Right cardiac atrium (tissue), 5 donors: ENCODE data around the gene LARP4B. TPM values are rescaled to one million over a fixed set of nuclear protein-coding genes. Genes with fewer than 3 reads are reported as not detected.

Experiments used
- ATAC-seq, 2 donors: fragments of 200-7000 bp; cut with Tn5 transposase; one replicate each; pipeline versions ENCODE4 v1.8.0 to v1.9.1; 2020; ENCODE audit warnings: moderate library complexity in 2 of 2, mild to moderate bottlenecking in 1 of 2
- DNase-seq, 3 donors: peaks; one replicate each; pipeline ENCODE4 v3.0.0-alpha.2; 2020
- H3K27ac ChIP-seq: one replicate; pipeline ENCODE4 v1.5.1; 2013; ENCODE audit warnings: mild to moderate bottlenecking, low read length, control low read depth, moderate library complexity
- H3K27me3 ChIP-seq: one replicate; pipeline ENCODE4 v1.6.1; 2013; ENCODE audit not compliant: control insufficient read depth, insufficient read depth
- H3K4me1 ChIP-seq: one replicate; pipeline ENCODE4 v1.6.1; 2013; ENCODE audit warnings: low read length; ENCODE audit not compliant: control insufficient read depth, insufficient read depth
- H3K4me3 ChIP-seq: one replicate; pipeline ENCODE4 v1.5.1; 2013; ENCODE audit warnings: low read length, control low read depth
- H3K9me3 ChIP-seq: one replicate; pipeline ENCODE4 v1.6.1; 2013; ENCODE audit warnings: low read length; ENCODE audit not compliant: control insufficient read depth
- WGBS: extraction: QIAGEN DNeasy Blood & Tissue Kit; methylation state at CpG from one replicate; pipeline ENCODE4 v1.1.7; 2013; 5-methylcytosine and 5-hydroxymethylcytosine counted together
- intact Hi-C, 4 donors: fragments of 100-400 bp; cut with DNase I; formaldehyde crosslinking; loops; one replicate each; pipeline versions ENCODE4 v1.11.0 to v1.14.0; 2022 to 2023
- polyA plus RNA-seq: library from polyadenylated mRNA; stranded (reverse); fragments of 200-250 nt; gene quantifications from one replicate; pipeline ENCODE4 v1.2.3, GENCODE V29; 2013
- total RNA-seq, 4 donors: library from RNA; stranded (reverse); fragmentation: NEBNext Ultra II Directional; extraction: Animal tissue kit (Norgen Biotek cat#: 25700); gene quantifications; one replicate each; pipeline ENCODE4 v1.2.1, GENCODE V29; 2021
- donor health status: healthy with polysubstance abuse.
- donor health status: DM: no; HTN: yes; CAD: no.
- donor health status: DM: no; HTN: no; CAD: no.
- donor health status: DM: no; HTN: yes; CAD: no; lungs with severe emphysema.
- donor health status: DM: yes; HTN: yes; CAD: no.

Gene LARP4B
- total and polyA plus RNA-seq, 5 donors = 12.1 to 59.3 (median 49.2) TPM

DNA sequence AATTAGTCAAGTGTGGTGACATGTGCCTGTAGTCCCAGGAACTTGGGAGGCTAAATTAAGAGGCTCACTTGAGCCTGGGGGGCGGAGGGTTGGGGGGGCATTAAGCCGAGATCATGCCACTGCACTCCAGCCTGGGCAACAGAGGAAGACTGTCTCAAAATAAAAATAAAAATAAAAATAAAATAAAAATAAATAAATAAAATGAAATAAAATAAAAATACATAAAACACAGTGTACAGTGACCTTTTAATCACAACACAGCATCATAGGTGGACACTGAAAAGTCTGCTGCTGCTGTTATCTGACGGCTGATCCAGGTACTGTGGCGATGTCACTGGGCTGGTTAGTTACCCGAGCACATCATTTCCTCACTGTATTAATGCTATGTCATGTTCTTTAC lies 27.1 kb downstream of the LARP4B start:
- Histone ChIP-seq H3K4me1 (peaks cover 3% of the 10 kb centered on the region), H3K9me3 (no peaks in the 10 kb centered on the region), H3K27ac (no peak overlapping the region), H3K27me3 (no peaks in the 10 kb centered on the region), H3K4me3 (no peak overlapping the region)
- DNase-seq = no peak
- no peak for ATAC-seq
- intact Hi-C loops = no loop called here
- WGBS = 96% methylated on average over 5 of the region's 5 CpGs

GRCh38 chr10:898141-898540 lies 33.4 kb downstream of the LARP4B start:
- peaks cover 3% of the 10 kb centered on the region for H3K4me1 ChIP-seq

DNA sequence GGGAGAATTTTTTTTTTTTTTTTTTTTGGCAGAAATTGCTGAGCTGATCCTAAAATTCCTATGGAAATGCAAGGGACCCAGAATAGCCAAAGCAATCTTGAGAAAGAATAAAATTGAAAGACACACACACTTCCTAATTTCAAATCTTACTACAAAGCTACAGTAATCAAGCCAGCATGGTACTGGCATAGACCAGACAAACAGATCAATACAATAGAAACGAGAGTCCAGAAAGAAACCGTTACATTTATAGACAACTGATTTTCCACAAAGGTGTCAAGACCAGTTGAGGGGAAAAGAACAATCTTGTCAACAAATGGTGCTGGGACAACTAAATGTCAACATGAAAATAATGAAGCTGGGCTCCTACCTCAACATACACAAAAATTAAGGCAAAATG lies 34.5 kb downstream of the LARP4B start:
- no peak overlapping the region for H3K27ac ChIP-seq
- DNase-seq (no peak), ATAC-seq (no peak)
- no peaks in the 10 kb centered on the region for H3K27me3 ChIP-seq
- peaks cover 3% of the 10 kb centered on the region for H3K4me1 ChIP-seq
- H3K4me3 ChIP-seq = no peak overlapping the region
- no peaks in the 10 kb centered on the region for H3K9me3 ChIP-seq
- 98% methylated on average over 2 of the region's 2 CpGs for WGBS
- intact Hi-C loops = no loop called here

More at GRCh38 chr10:898141-898540, 33.4 kb downstream of the LARP4B start:
- intact Hi-C loops = no loop called here
- Histone ChIP-seq H3K4me3 (no peak overlapping the region), H3K27me3 (no peaks in the 10 kb centered on the region), H3K27ac (no peak overlapping the region), H3K9me3 (no peaks in the 10 kb centered on the region)
- ATAC-seq (no peak), DNase-seq (no peak)
- WGBS = 84% methylated on average over 2 of the region's 2 CpGs

DNA sequence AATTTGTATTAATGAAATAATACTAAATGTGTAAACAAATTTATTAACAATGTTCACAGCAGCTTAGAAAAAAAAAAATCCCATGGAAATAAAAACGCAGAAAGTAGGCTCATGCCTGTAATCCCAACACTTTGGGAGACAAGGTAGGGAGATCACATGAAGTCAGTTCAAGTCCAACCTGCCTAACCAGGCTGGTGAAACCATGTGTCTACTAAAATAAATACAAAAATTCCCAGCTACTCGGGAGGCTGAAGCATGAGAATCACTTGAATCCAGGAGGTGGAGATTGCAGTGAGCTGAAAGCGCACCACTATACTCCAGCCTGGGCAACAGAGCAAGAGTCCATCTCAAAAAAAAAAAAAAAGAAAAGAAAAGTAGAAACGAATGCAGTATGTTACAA lies 36.2 kb downstream of the LARP4B start:
- no peak for DNase-seq
- H3K27me3 ChIP-seq = no peaks in the 10 kb centered on the region
- ATAC-seq = no peak
- peaks cover 3% of the 10 kb centered on the region for H3K4me1 ChIP-seq
- no peak overlapping the region for H3K27ac ChIP-seq
- H3K9me3 ChIP-seq = no peaks in the 10 kb centered on the region
- no peak overlapping the region for H3K4me3 ChIP-seq
- 74% methylated on average over 4 of the region's 4 CpGs for WGBS
- intact Hi-C loops = no loop called here

DNA sequence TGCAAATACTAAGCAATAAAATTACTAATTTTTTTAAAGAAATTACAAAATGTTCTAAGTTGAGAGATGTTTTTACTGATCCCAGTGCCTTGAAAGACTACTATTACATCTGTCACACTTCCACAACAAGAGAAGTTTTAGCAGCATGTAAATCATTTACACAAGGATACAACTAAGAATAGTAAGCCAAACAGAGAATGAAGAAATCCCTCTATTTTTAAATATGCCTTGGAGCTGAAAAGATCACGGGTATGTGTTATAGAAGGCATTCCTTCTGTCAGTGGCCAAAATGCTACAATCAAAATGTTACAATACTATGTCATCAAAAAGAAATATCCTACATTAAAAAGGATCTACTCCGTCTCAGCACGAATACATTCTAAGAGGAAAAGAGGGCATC lies 52.6 kb downstream of the LARP4B start:
- Histone ChIP-seq H3K9me3 (no peaks in the 10 kb centered on the region), H3K27me3 (no peaks in the 10 kb centered on the region), H3K4me1 (no peaks in the 10 kb centered on the region), H3K27ac (no peak overlapping the region), H3K4me3 (no peak overlapping the region)
- 74% methylated on average over 3 of the region's 3 CpGs for WGBS
- DNase-seq = no peak
- ATAC-seq = no peak
- intact Hi-C loops = no loop called here

- WGBS = 79% methylated on average over 9 of the region's 9 CpGs
- H3K9me3 ChIP-seq = no peaks in the 10 kb centered on the region
- DNase-seq = no peak
- H3K27ac ChIP-seq = no peak overlapping the region
- H3K4me3 ChIP-seq = no peak overlapping the region
- no peaks in the 10 kb centered on the region for H3K4me1 ChIP-seq
- no peaks in the 10 kb centered on the region for H3K27me3 ChIP-seq
- intact Hi-C loops = no loop called here
- no peak for ATAC-seq
These were observed 53.2 kb downstream of the LARP4B start for GRCh38 chr10:878333-878759.

- Histone ChIP-seq H3K4me1 (peaks cover under 1% of the 10 kb centered on the region), H3K27ac (no peak overlapping the region), H3K9me3 (no peaks in the 10 kb centered on the region), H3K27me3 (no peaks in the 10 kb centered on the region), H3K4me3 (no peak overlapping the region)
- 90% methylated on average over 2 of the region's 2 CpGs for WGBS
- no peak for ATAC-seq
- no peak for DNase-seq
- intact Hi-C loops = no loop called here
These were observed 55.1 kb downstream of the LARP4B start for GRCh38 chr10:876438-876837.

- Histone ChIP-seq H3K4me3 (peak overlapping the region; percentile 2), H3K4me1 (peaks cover 6% of the 10 kb centered on the region), H3K27me3 (no peaks in the 10 kb centered on the region), H3K9me3 (no peaks in the 10 kb centered on the region), H3K27ac (peak overlapping the region; percentile 80)
- peak; percentile 68 to 77 for ATAC-seq
- 66% methylated on average over 7 of the region's 7 CpGs for WGBS
- DNase-seq = no peak
- intact Hi-C loops = no loop called here
These were observed 58.5 kb downstream of the LARP4B start for GRCh38 chr10:873020-873419.

GRCh38 chr10:871951-872403 lies 59.5 kb downstream of the LARP4B start:
- no peak overlapping the region for H3K4me3 ChIP-seq

DNA sequence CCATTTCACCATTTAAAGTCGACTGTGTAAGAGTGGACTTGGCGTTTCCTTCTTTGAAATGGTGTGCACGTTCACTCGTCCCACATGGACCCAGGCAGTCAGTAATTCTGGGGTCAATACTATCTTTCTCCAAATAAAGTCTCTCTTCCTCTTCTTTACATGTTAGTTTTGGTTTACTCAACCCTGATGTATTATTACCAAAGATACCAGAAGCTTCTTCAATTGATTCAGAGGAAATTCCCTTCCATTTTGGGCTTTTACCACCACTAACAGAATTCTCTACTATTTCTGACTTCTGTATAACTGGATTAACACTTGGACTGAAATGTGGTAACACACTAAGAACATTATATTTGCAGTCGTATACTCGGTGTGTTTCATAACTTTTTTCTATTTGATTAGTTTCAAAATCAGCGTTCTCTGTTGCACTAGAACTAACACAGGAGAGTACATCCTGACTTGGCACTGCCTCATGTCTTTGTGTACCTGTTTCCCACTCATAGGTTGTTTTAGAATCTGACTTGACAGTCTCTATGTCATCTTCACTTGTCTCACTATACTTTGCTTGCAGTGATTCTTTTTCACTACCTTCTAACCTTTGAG lies 60.8 kb downstream of the LARP4B start:
- Histone ChIP-seq H3K27me3 (no peaks in the 10 kb centered on the region), H3K27ac (peak overlapping the region; percentile 40), H3K4me3 (no peak overlapping the region), H3K9me3 (no peaks in the 10 kb centered on the region), H3K4me1 (peaks cover 8% of the 10 kb centered on the region)
- ATAC-seq (no peak), DNase-seq (no peak)
- 89% methylated on average over 7 of the region's 7 CpGs for WGBS
- intact Hi-C loops = no loop called here

More at GRCh38 chr10:871951-872403, 59.5 kb downstream of the LARP4B start:
- Histone ChIP-seq H3K9me3 (no peaks in the 10 kb centered on the region), H3K4me1 (peaks cover 8% of the 10 kb centered on the region), H3K27me3 (no peaks in the 10 kb centered on the region), H3K27ac (peak overlapping the region; percentile 32)
- WGBS = 80% methylated on average over 12 of the region's 12 CpGs
- DNase-seq = no peak
- peak; percentile 17 to 25 for ATAC-seq
- intact Hi-C loops = no loop called here

GRCh38 chr10:869171-869570 lies 62.3 kb downstream of the LARP4B start:
- ATAC-seq = no peak
- H3K9me3 ChIP-seq = no peaks in the 10 kb centered on the region
- intact Hi-C loops = no loop called here
- WGBS = 30% methylated on average over 3 of the region's 3 CpGs
- DNase-seq = no peak
- peaks cover 8% of the 10 kb centered on the region for H3K4me1 ChIP-seq
- H3K27me3 ChIP-seq = no peaks in the 10 kb centered on the region
- H3K27ac ChIP-seq = no peak overlapping the region
- H3K4me3 ChIP-seq = no peak overlapping the region

DNA sequence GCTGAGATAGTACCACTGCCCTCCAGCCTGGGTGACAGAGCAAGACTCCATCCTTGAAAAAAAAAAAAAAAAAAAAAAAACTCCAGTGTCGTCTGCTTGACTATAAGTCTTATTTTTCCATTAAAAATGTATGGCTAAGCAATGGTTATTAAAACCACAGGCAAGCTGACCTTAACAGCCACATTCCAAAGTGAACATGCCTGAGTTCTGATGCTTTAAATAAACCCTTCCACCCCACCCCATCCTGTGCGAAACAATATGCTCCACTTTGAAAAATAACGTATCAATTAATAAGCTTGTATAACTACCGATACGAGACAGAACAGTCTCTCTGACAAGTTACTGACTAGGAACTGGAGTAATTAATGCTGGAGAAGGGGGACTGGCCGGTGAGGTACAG lies 63.7 kb downstream of the LARP4B start:
- Histone ChIP-seq H3K9me3 (no peaks in the 10 kb centered on the region), H3K27me3 (no peaks in the 10 kb centered on the region), H3K4me1 (peaks cover 8% of the 10 kb centered on the region), H3K27ac (no peak overlapping the region), H3K4me3 (no peak overlapping the region)
- 58% methylated on average over 6 of the region's 6 CpGs for WGBS
- ATAC-seq (no peak), DNase-seq (no peak)
- intact Hi-C loops = no loop called here
